OCI-LY1 (cell line): Measurements from ENCODE around the gene ADAMTS14.

Experiments used
- CTCF ChIP-seq: fragments of 200-600 bp; sonication (generic), shearing (Covaris generic); IDR thresholded peaks from 2 replicates; pipeline ENCODE4 v1.5.1; 2017; ENCODE audit warnings: mild to moderate bottlenecking, antibody characterized with exemption, low read length, moderate library complexity, mixed read lengths
- EZH2 ChIP-seq: fragments of 200-600 bp; sonication (generic), shearing (Covaris generic); IDR thresholded peaks from 2 replicates; pipeline ENCODE4 v1.8.0; 2017; ENCODE audit warnings: borderline replicate concordance, mixed run types, mild to moderate bottlenecking, antibody characterized with exemption, low read length, moderate library complexity, mixed read lengths

- TF ChIP-seq CTCF: no peak
- no peak for TF ChIP-seq EZH2
These were observed 38.9 kb downstream of the ADAMTS14 start for GRCh38 chr10:70711177-70711576.
